HL-60/S4 treated with phorbol 12-myristate 13-acetate at 8.2 ng/mL for 4 days and 3 days (cell line): ENCODE data around the gene FCHSD2.
"Not testable (repeated sequence)": the region's sequence is repeated elsewhere in the genome, so short reads cannot be mapped to it uniquely, and the experiment has no call there.

Source experiments
- in situ Hi-C: fragments of 300-500 bp; cut with MboI; formaldehyde crosslinking; loops from 2 replicates; pipeline ENCODE4 v1.15.0; 2022; ENCODE audit warnings: low sequenced_read_pairs

FCHSD2 gene

GRCh38 chr11:72811686-72812085, 330.4 kb downstream of the FCHSD2 start:
- in situ Hi-C loops: not testable (repeated sequence)

- in situ Hi-C loops: no loop called here
These were observed 333.8 kb downstream of the FCHSD2 start for GRCh38 chr11:72808331-72808798.

GRCh38 chr11:72807792-72808191, 334.3 kb downstream of the FCHSD2 start:
- in situ Hi-C loops: no loop called here

- in situ Hi-C loops: no loop called here
These were observed 335.0 kb downstream of the FCHSD2 start for GRCh38 chr11:72807021-72807693.

- in situ Hi-C loops: not testable (repeated sequence)
These were observed 335.7 kb downstream of the FCHSD2 start for GRCh38 chr11:72806378-72806777.

- in situ Hi-C loops: no loop called here
These were observed 336.9 kb downstream of the FCHSD2 start for GRCh38 chr11:72805216-72805615.

- in situ Hi-C loops: no loop called here
These were observed 339.3 kb downstream of the FCHSD2 start for GRCh38 chr11:72802822-72803221.

- in situ Hi-C loops: no loop called here
These were observed 342.7 kb downstream of the FCHSD2 start for GRCh38 chr11:72799441-72799840.

GRCh38 chr11:72798361-72798760, 343.8 kb downstream of the FCHSD2 start:
- in situ Hi-C loops: no loop called here

GRCh38 chr11:72793425-72794367, 348.4 kb downstream of the FCHSD2 start, which contains the start of gene STARD10:
STARD10 (minus strand) TSS chr11:72794047; CDS start chr11:72781181, 12,866 bp downstream.
- in situ Hi-C loops: no loop called here

GRCh38 chr11:72793076-72793424, 349.1 kb downstream of the FCHSD2 start:
- in situ Hi-C loops: no loop called here

- in situ Hi-C loops: no loop called here
These were observed 349.6 kb downstream of the FCHSD2 start for GRCh38 chr11:72792437-72793021.

- in situ Hi-C loops: not testable (repeated sequence)
These were observed 350.9 kb downstream of the FCHSD2 start for GRCh38 chr11:72791228-72791627.

- in situ Hi-C loops: no loop called here
These were observed 352.5 kb downstream of the FCHSD2 start for GRCh38 chr11:72789493-72790131.

- in situ Hi-C loops: no loop called here
These were observed 353.9 kb downstream of the FCHSD2 start for GRCh38 chr11:72788241-72788640.

- in situ Hi-C loops: no loop called here
These were observed 354.7 kb downstream of the FCHSD2 start for GRCh38 chr11:72787216-72788104.
